NCI-H2171 (cell line): Measurements from ENCODE around the gene GRK4.
A peak's percentile ranks its signal among the peaks of the same experiment; 100 is the strongest.
"Not testable (repeated sequence)": the region's sequence is repeated elsewhere in the genome, so short reads cannot be mapped to it uniquely, and the experiment has no call there.

Source experiments
- DNase-seq: peaks from one replicate; lab custom pipeline; 2025; lab: John Stamatoyannopoulos, UW

The GRK4 gene

GRCh38 chr4:2930758-2931511 is 32.4 kb upstream of the GRK4 start:
- DNase-seq, result no peak

GRCh38 chr4:2931512-2932301 is 31.7 kb upstream of the GRK4 start:
- DNase-seq, result no peak

- DNase-seq, result no peak
Observed at GRCh38 chr4:2932321-2932950, 30.9 kb upstream of the GRK4 start.

GRCh38 chr4:2932951-2933565 is 30.3 kb upstream of the GRK4 start:
- DNase-seq, result no peak

GRCh38 chr4:2933566-2934076 is 29.8 kb upstream of the GRK4 start:
- no peak for DNase-seq

- DNase-seq, result no peak
Observed at GRCh38 chr4:2934077-2934812, 29.1 kb upstream of the GRK4 start.

- peak; percentile 76 for DNase-seq
Observed at GRCh38 chr4:2934813-2935761, 28.3 kb upstream of the GRK4 start.

GRCh38 chr4:2935762-2936743 is 27.3 kb upstream of the GRK4 start:
- DNase-seq, result no peak

GRCh38 chr4:2936773-2937145 is 26.6 kb upstream of the GRK4 start:
- DNase-seq, result no peak

- DNase-seq, result no peak
Observed at GRCh38 chr4:2937146-2937857, 26.1 kb upstream of the GRK4 start.

GRCh38 chr4:2937986-2938385 is 25.4 kb upstream of the GRK4 start:
- DNase-seq, result no peak

GRCh38 chr4:2938411-2938810 is 25.0 kb upstream of the GRK4 start:
- not testable (repeated sequence) for DNase-seq

- no peak for DNase-seq
Observed at GRCh38 chr4:2938906-2939305, 24.5 kb upstream of the GRK4 start.

GRCh38 chr4:2939383-2940243 is 23.8 kb upstream of the GRK4 start:
- DNase-seq, result no peak

GRCh38 chr4:2940267-2941137 is 22.9 kb upstream of the GRK4 start:
- no peak for DNase-seq
